Measurements from ENCODE around the gene ZNF784. TPM values are rescaled to one million over a fixed set of nuclear protein-coding genes. Genes with fewer than 3 reads are reported as not detected.

ZNF784 gene
- total RNA-seq, 2 donors from 2014 or later, result 6.9 to 9.6 TPM

GRCh38 chr19:55641426-55642152, 17.2 kb upstream of the ZNF784 start:
- intact Hi-C loops (cut with DNase I), result no loop called here
- Histone ChIP-seq H3K4me1 (peaks cover 71% of the 10 kb centered on the region), H3K4me3 (peak overlapping the region; percentile 82 to 92), H3K9me3 (no peaks in the 10 kb centered on the region), H3K27ac (peak overlapping the region; percentile 79 to 94 (median 92)), H3K36me3 (replicated peaks in 1 of 2; ENCODE audit: insufficient read depth in 1 of 2, low read depth in 2 of 2) (no peaks in the 10 kb centered on the region), H3K27me3 (no peaks in the 10 kb centered on the region)
- 0 to 1% methylated on average over 25 of the region's 25 CpGs for WGBS, 2 donors
- DNase-seq, result no peak
- no peak for TF ChIP-seq CTCF (IDR thresholded peaks at IDR 0.05)
- peak in 1 of 3 donors; percentile 2 for TF ChIP-seq POLR2A (IDR thresholded peaks at IDR 0.05)
- no peak for ATAC-seq

- Histone ChIP-seq H3K9me3 (no peaks in the 10 kb centered on the region), H3K36me3 (replicated peaks in 1 of 2; ENCODE audit: insufficient read depth in 1 of 2, low read depth in 2 of 2) (no peaks in the 10 kb centered on the region), H3K27ac (peak within 1 kb of the TSS; percentile 79 to 94 (median 92)), H3K27me3 (no peaks in the 10 kb centered on the region), H3K4me3 (peak within 1 kb of the TSS; percentile 82 to 92), H3K4me1 (peaks cover 79% of the 10 kb centered on the region)
- WGBS, 2 donors, result 0% methylated on average over 14 to 82 of the region's 89 CpGs
- DNase-seq (peak; percentile 53 to 69 (median 64)), ATAC-seq (peak; percentile 67)
- intact Hi-C loops (cut with DNase I), result no loop called here
- TF ChIP-seq CTCF (IDR thresholded peaks at IDR 0.05) (no peak), POLR2A (IDR thresholded peaks at IDR 0.05) (peak; percentile 10 to 41 (median 34))
Observed at GRCh38 chr19:55640577-55641425, 16.4 kb upstream of the ZNF784 start, which contains the start of gene ZNF580. Gene ZNF580 (plus strand): TSS chr19:55641002. CDS start chr19:55642509, 1,507 bp downstream.

- peak overlapping the region; percentile 79 to 94 (median 92) for H3K27ac ChIP-seq
- no peaks in the 10 kb centered on the region for H3K36me3 ChIP-seq (replicated peaks in 1 of 2; ENCODE audit: insufficient read depth in 1 of 2, low read depth in 2 of 2)
- intact Hi-C loops (cut with DNase I), result no loop called here
- peak in 6 of 7 experiments; percentile 13 to 49 (median 45) for TF ChIP-seq CTCF (IDR thresholded peaks at IDR 0.05)
- TF ChIP-seq POLR2A (IDR thresholded peaks at IDR 0.05), result peak in 1 of 3 donors; percentile 48
- no peak overlapping the region for H3K4me3 ChIP-seq
- no peaks in the 10 kb centered on the region for H3K9me3 ChIP-seq
- H3K27me3 ChIP-seq, result no peaks in the 10 kb centered on the region
- H3K4me1 ChIP-seq, result peaks cover 82% of the 10 kb centered on the region
- whole genome bisulfite sequencing, 2 donors, result 14 to 42% methylated on average over 2 to 37 of the region's 38 CpGs
- DNase-seq (peak; percentile 60 to 65 (median 64)), ATAC-seq (peak; percentile 13)
Observed at GRCh38 chr19:55640043-55640576, 15.7 kb upstream of the ZNF784 start.

- Histone ChIP-seq H3K27ac (peak overlapping the region in 1 of 4 donors; percentile 27), H3K27me3 (no peaks in the 10 kb centered on the region), H3K36me3 (replicated peaks in 1 of 2; ENCODE audit: insufficient read depth in 1 of 2, low read depth in 2 of 2) (no peaks in the 10 kb centered on the region), H3K4me3 (no peak overlapping the region), H3K4me1 (peaks cover 76% of the 10 kb centered on the region), H3K9me3 (no peaks in the 10 kb centered on the region)
- intact Hi-C loops (cut with DNase I), result no loop called here
- 72 to 86% methylated on average over 6 of the region's 6 CpGs for WGBS, 2 donors
- no peak for ATAC-seq
- TF ChIP-seq POLR2A (IDR thresholded peaks at IDR 0.05) (no peak), CTCF (IDR thresholded peaks at IDR 0.05) (peak in 4 of 7 experiments; percentile 14 to 39 (median 27))
- DNase-seq, result no peak
Observed at GRCh38 chr19:55638864-55639359, 14.5 kb upstream of the ZNF784 start.
